Adipocyte (in vitro differentiated cells): Measurements from ENCODE around the gene ADGRD2.

Experiments used
- DNase-seq: peaks from one replicate; pipeline ENCODE4 v3.0.0-alpha.2; 2015; ENCODE audit warnings: low read depth
- H3K27me3 ChIP-seq: replicated peaks from 2 replicates; pipeline ENCODE4 v1.7.0; 2013; ENCODE audit warnings: mild to moderate bottlenecking, low read length, moderate library complexity; ENCODE audit not compliant: control insufficient read depth, insufficient read depth
- H3K36me3 ChIP-seq: 2 replicates; pipeline ENCODE4 v1.7.0; 2013; ENCODE audit warnings: low read length, mild to moderate bottlenecking, moderate library complexity; ENCODE audit not compliant: control insufficient read depth, insufficient read depth, severe bottlenecking
- H3K4me1 ChIP-seq: 2 replicates; pipeline ENCODE4 v1.7.0; 2013; ENCODE audit warnings: mild to moderate bottlenecking, low read length, moderate library complexity; ENCODE audit not compliant: control insufficient read depth, insufficient read depth
- H3K4me3 ChIP-seq: 2 replicates; pipeline ENCODE4 v1.7.0; 2013; ENCODE audit warnings: mild to moderate bottlenecking, low read length, moderate library complexity
- H3K9ac ChIP-seq: 2 replicates; pipeline ENCODE4 v1.7.0; 2013; ENCODE audit warnings: mild to moderate bottlenecking, low read length, moderate library complexity
- H3K9me3 ChIP-seq: 2 replicates; pipeline ENCODE4 v1.7.0; 2013; ENCODE audit warnings: mild to moderate bottlenecking, low read length, moderate library complexity; ENCODE audit not compliant: control insufficient read depth

Gene ADGRD2

GRCh38 chr9:124517600-124517999 lies 67.3 kb downstream of the ADGRD2 start:
- Histone ChIP-seq H3K36me3 (no peaks in the 10 kb centered on the region), H3K4me1 (no peaks in the 10 kb centered on the region), H3K9me3 (no peaks in the 10 kb centered on the region), H3K27me3 (peaks cover 44% of the 10 kb centered on the region), H3K4me3 (no peak overlapping the region), H3K9ac (no peak overlapping the region)
- no peak for DNase-seq

GRCh38 chr9:124518116-124518515 lies 67.9 kb downstream of the ADGRD2 start:
- no peaks in the 10 kb centered on the region for H3K4me1 ChIP-seq

DNA sequence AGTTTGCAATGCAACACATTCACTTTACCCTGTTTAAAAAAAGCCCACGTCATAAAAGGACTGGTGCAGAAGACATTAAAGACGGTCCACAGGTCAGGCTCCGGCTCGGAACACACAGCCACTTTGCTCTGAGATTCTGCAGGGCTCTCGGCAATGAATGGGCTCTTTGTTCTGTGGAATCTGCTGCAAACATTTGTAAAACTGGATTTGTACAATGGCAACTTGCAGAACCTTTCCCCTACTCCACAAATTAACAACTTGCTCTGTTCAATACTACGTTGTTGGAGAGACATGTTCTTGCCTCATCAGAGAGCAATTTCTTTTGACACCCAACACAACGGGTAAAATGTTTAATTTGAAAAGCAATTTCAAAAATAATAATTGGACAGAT lies 70.0 kb downstream of the ADGRD2 start:
- Histone ChIP-seq H3K36me3 (no peaks in the 10 kb centered on the region), H3K9me3 (no peaks in the 10 kb centered on the region), H3K4me1 (no peaks in the 10 kb centered on the region), H3K9ac (no peak overlapping the region), H3K27me3 (peaks cover 25% of the 10 kb centered on the region), H3K4me3 (no peak overlapping the region)
- DNase-seq: no peak

More at GRCh38 chr9:124518116-124518515, 67.9 kb downstream of the ADGRD2 start:
- Histone ChIP-seq H3K36me3 (no peaks in the 10 kb centered on the region), H3K27me3 (peaks cover 41% of the 10 kb centered on the region), H3K9ac (no peak overlapping the region), H3K4me3 (no peak overlapping the region), H3K9me3 (no peaks in the 10 kb centered on the region)
- DNase-seq: no peak

GRCh38 chr9:124521142-124521541 lies 70.9 kb downstream of the ADGRD2 start:
- DNase-seq: no peak
- H3K36me3 ChIP-seq: no peaks in the 10 kb centered on the region

GRCh38 chr9:124522121-124523098 lies 72.2 kb downstream of the ADGRD2 start:
- H3K9me3 ChIP-seq: no peaks in the 10 kb centered on the region
- no peak for DNase-seq
- no peaks in the 10 kb centered on the region for H3K4me1 ChIP-seq
- no peak overlapping the region for H3K9ac ChIP-seq
- H3K36me3 ChIP-seq: no peaks in the 10 kb centered on the region
- H3K4me3 ChIP-seq: no peak overlapping the region
- peaks cover 20% of the 10 kb centered on the region for H3K27me3 ChIP-seq

More at GRCh38 chr9:124521142-124521541, 70.9 kb downstream of the ADGRD2 start:
- H3K9me3 ChIP-seq: no peaks in the 10 kb centered on the region
- peaks cover 25% of the 10 kb centered on the region for H3K27me3 ChIP-seq
- H3K4me1 ChIP-seq: no peaks in the 10 kb centered on the region
- H3K9ac ChIP-seq: no peak overlapping the region
- no peak overlapping the region for H3K4me3 ChIP-seq

DNA sequence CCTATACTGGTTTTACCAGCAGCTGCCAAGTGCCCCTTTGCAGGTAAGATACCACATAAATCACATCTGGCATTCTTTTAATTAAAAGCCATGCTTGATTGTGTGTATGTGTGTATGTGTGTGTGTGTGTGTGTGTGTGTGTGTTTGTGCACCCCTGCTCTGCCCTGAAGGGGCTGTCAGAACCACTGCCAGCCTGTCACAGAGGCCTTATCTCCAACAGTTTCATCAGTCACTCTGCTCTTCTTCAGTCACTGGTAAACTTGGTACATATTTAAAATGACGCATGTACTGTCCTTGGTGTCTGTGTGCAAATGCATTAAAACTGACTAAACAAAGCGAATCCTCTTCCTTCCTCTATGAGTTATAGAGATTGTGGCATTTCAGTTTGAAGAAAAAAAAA lies 75.9 kb downstream of the ADGRD2 start:
- DNase-seq: no peak
- Histone ChIP-seq H3K27me3 (peaks cover 5% of the 10 kb centered on the region), H3K4me3 (no peak overlapping the region), H3K4me1 (no peaks in the 10 kb centered on the region), H3K36me3 (no peaks in the 10 kb centered on the region), H3K9me3 (no peaks in the 10 kb centered on the region), H3K9ac (no peak overlapping the region)

DNA sequence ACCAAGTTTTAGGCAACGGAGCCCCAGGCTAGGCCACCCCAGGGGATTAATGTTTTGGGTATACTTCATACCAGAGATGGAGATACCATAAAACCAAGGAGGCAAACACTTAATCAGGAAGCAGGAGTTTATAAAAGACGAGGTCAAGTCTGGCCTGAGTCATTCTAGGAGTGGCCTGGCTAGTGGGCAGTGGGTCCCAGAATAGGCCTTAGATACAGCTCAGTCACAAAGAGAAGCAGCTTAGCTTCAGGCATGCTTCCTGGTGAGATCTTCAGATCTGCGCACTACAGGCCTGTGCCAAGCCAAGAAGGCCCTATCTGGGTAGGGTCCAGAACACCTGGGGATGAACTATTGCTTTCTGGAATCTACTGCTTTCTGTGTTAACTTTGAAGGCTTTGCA lies 77.5 kb downstream of the ADGRD2 start:
- Histone ChIP-seq H3K9me3 (no peaks in the 10 kb centered on the region), H3K36me3 (no peaks in the 10 kb centered on the region), H3K9ac (no peak overlapping the region), H3K27me3 (peaks cover 4% of the 10 kb centered on the region), H3K4me3 (no peak overlapping the region), H3K4me1 (no peaks in the 10 kb centered on the region)
- DNase-seq: peak; percentile 22
